ENCODE measurements around the gene NPAS2.

The NPAS2 gene

DNA sequence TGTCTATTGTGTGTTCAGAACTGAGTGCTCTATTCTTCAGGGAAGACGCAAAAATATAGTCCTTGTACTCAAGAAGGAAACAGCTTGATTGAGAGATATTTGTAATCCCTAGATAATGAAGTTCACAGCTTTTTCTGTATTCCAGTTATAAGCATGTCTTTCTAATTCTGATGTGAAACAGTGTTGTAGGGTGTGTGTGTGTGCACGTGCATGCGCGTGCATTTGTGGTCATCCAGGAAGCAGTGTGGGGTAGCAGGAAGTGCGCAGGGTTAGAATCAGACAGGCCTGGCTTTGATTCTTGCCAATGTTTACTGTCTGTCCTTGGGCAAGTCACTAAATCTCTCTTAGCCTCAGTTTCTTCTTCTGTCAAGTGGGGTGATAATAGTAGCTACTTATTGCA, 87.9 kb downstream of the NPAS2 start:
- DNase-seq (ENCODE audit: low spot score) = no peak

DNA sequence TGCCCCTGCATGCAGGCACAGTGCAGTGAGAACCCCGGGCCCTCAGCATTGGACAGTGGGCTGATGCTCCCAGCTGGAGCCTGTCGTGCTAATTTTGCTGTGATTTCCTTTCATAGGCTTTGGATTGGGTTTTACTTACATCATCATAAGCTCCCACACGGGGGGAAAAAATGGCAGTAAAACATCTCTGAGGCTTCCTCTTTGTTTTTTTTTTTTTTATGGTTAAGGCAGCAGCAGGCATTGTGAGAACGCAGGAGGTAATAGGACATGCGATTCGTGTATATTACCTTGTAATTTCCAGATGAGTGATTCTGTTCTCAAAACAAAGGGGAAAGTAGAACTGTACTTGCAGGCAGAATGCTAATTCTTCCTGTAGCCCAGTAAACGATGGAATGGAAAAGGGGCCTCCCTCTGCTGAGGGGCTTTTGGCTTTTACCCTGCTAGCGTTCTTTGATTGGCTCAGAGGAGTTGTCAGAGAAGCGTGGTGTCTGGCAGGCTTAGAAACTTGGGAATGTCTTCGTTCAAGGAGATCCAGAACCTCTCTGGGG, 89.7 kb downstream of the NPAS2 start:
- DNase-seq (ENCODE audit: low spot score) = no peak

DNA sequence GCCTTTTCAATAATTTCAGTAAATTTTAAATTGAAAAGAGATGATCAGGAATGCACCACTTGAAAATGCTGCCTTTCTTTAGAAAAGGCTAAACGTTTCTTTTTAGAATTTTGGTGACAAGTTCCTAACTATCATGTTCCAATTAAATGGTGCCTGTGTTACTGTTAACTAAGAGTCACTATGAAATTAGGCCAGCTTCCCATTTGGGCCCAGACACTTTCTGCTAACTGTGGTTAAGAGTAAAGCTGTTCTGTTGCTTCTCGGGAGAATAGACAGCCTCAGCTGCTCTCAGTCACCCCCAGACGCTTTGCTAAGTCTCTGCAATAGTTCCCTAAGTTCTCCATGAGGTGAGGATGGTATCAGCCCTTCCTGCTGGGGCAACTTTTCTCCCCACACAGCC, 90.2 kb downstream of the NPAS2 start:
- no peak for DNase-seq (ENCODE audit: low spot score)

DNA sequence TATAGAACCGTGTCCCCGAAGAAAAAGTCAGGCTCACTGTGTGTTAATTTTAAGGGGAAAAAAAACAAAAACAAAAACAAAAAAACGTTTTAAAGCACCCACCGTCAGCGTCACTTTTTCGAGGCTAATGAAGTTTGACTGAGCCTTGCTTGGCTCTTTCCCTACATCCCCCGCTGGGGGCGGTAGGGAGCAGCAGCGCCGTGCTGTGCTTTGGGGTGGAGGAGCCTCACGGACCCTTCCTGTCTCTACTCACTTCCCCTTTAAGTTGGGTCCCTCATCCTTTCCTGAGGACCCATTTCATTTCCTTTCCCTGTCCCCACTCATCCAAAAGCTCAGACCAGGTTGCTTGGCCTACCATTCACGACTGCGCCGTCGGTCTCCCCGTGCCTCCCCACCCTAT, 99.4 kb downstream of the NPAS2 start:
- no peak for DNase-seq (ENCODE audit: low spot score)

DNA sequence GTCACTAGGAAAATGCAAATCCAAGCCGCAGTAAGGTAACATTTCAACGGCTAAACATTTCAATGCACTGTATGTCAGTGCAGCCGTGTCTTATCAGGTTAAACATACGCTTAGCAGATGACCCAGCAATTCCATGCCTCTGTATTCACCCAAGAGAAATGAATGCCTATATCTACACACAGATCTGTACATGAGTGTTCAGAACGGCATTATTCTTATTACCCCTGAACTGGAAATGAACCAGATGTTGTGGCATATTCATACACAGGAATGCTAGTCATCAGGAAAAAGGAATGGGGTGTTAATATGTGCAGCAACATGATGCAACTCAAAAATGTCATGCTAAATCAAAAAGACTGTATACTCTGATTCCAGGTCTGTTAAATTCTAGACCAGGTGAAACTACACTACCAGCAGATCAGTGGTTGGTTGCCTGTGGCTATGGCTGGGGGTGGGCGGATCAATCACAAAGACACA, 101.8 kb downstream of the NPAS2 start:
- no peak for DNase-seq (ENCODE audit: low spot score)

DNA sequence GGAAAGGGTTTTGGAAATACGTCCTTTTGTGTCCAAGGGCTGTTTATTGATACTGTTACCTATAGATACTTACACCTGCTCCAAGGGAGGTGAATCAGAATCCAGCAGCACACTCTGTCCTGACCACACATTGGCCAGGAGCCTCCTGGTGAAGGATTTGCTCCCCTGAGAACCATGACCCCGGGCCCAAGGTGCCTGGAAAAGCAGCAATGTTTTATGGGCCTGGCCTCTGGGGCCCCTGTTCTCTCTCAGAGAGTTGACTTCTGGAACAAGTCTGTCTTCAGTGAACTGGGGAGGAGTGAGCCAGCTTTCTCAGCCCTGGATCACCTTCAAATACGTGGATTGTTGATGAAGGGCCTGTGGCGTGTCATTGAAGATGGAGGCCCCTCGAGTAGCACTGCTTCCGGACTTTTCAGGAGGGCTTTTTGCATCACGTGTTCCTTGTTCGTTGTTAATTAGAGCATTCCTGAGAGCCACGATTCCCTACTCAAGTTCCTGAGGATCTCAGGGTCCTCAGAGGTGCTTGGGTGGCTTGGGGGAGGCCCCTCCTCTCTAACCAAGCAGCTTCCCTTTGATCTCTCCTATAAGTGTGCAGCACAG, 103.6 kb downstream of the NPAS2 start:
- no peak for DNase-seq (ENCODE audit: low spot score)

DNA sequence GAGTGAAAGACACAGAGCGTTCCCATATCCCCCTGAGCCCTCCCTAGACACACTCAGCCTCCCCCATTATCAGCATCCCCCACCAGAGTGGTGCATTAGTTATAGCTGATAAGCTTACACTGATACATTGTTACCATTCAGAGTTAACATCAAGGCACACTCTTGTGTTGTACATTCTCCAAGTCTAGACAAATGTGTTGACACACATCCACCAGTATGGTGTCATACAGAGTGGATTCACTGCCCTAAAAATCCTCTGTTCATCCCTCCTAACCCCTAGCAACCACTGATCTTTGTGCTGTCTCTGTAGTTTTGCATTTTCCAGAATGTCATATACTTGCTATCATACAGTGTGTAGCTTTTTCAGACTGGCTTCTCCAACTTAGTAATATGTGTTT, 104.2 kb downstream of the NPAS2 start:
- DNase-seq (ENCODE audit: low spot score) = no peak

DNA sequence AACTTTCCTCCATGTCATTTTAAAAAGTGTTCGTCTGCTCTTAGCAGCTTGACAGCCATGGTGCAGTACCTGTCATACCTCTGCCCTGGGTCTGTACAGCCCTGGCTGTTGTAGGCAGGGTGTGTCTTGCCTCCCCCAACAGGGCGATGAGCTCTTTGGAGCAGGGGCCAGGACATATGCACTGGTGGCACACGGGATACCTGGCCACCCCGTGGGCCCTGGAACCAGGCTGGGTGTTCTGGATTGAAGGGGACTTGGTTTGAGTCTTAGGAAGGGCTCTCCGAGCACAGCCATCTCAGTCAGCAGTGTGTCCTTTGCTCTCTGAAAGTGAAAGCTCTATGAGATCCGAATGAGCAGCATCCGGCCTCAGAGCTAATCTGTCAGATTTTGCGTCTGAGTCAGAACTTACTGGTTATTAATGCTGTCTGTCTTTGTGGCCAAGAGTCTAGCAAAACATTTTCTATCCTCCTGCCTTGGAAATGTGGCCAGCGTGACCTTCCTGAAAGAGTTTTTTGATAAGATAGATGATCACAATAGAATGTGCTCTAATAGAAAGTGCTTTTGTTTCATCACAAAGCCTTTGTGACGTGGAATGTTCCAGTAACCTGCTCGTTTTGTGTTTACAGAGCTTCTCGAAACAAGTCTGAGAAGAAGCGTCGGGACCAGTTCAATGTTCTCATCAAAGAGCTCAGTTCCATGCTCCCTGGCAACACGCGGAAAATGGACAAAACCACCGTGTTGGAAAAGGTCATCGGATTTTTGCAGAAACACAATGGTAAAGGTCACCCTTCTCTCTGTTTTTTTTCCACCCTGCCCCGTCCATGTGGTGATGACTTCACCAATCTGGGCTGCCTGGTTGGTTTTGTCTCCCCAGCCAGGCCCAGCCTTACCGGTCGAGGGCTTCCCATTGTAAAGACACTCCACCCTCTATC, 104.8 kb downstream of the NPAS2 start:
- no peak for DNase-seq (ENCODE audit: low spot score)

DNA sequence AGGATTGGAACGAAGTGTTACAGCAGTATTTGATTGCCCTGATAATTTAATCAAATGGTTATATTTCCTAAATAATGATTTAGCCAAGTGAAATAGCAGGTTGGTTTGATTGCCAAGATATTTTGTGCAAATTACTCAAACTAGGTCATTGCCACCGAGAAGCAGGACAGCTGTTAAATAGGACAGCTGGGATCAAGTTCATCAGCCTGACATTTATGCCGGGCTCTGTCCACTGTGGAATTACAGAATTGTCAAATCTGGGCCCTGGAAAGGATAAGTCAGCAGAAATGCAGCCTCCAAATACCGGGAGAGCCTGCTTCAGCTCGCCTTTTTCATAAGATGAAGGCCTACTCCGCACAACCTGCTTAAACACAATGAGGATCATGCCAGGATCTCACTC, 108.3 kb downstream of the NPAS2 start:
- no peak for DNase-seq (ENCODE audit: low spot score)

DNA sequence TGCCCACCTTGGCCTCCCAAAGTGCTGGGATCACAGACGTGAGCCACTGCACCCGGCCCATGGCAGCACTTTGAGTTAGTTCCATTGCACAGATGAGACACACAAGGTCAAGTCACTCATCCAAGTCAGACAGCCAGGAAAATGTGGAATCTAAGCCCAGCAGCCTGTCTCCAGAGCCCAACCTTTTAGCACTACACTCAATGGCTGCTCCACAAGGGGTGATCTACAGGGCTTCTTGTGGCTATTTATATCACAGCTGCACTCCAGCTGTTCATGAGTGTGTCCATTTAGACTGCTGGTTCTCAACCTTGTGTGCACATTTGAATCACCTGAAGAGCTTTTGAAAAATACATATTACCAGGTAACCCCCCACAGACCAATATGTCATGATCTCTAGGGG, 109.2 kb downstream of the NPAS2 start:
- no peak for DNase-seq (ENCODE audit: low spot score)

DNA sequence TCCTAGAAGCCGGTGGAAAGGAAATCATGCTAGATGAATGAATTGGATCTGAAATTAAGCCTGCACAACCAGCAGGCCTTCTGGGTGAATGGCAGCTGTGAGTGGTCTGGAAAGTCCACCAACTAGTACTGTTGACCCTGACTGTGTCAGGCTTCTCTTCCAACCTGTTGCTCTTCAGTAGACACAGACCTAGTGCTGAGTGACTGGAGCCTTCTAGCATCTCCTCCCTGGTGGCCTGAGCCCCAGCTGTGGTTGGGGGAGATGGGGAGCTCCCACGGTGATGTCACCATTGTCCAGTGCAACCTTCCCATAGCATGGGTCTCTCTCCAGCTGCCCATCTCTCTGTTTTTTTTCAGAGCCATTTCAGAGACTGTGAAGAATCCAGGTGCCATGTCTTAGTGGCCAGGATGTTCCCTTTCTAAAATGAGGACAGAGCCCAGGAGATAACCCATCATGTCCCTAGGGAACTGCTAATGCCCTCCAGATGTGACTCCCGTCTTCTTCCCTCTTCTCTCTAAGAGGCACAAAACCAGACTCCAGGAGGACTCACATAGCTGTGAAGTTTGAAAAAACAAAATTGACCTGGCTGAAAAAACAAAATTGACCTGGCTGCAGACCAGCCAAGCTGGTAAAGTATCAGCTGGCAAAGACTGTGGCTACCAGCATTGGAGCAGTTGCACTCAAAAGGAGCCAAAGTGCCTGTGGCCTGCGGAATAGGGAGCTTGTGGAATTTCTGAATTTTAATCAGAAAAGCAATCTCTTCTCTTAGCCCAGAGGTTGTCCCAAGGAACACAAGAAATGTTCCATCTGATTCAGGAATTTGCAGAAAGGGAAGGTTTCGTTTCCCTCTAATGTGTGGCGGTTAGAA, 114.8 kb downstream of the NPAS2 start:
- DNase-seq (ENCODE audit: low spot score) = no peak

DNA sequence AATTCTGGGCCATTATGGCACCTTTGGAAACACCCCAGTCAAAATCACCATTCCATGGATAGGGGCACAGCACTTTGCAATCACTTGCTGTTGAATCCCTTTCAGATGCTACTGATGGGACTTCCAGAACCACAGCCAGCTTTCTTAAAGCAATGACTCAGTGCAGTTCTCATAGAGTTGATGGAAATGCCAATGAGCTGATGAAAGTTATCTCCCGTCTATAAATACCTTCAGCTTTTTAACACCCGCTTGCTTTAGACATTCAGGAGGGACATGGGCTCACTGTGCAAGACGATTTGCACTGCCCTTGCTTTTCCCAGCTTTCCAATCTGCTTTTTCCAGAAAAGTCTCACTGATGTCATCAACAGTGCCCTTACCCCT, 115.4 kb downstream of the NPAS2 start:
- no peak for DNase-seq (ENCODE audit: low spot score)

DNA sequence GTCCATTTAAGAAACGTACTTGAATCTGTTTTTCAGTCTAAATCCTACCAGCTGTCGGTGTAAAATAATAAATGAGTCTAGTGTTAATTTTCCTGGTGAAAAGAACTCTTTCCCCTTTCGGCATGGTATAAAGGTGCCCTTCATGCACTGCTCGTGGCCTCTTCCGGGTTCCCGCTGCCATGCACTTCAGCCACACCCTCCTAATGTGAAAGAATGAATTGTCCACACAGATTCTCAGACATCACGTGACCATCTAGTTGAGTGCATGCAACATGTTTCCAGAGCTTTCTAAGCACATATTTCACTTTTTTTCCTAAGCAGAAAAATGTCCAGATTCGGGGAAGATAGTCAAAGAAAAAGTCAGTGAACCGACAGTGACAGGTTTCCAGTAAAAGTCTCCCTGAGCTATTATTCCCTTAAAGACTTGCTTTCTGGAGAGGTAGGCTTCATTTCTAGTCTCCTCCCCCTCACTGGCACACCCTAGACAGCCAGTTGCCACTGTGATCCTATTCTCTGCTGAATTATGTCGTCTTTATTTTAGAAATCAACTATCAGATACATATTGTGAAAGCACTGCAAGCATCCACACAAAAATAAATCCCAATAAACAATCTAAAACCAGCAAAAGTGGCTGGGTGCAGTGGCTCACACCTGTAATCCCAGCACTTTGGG, 116.3 kb downstream of the NPAS2 start:
- DNase-seq (ENCODE audit: low spot score) = no peak

DNA sequence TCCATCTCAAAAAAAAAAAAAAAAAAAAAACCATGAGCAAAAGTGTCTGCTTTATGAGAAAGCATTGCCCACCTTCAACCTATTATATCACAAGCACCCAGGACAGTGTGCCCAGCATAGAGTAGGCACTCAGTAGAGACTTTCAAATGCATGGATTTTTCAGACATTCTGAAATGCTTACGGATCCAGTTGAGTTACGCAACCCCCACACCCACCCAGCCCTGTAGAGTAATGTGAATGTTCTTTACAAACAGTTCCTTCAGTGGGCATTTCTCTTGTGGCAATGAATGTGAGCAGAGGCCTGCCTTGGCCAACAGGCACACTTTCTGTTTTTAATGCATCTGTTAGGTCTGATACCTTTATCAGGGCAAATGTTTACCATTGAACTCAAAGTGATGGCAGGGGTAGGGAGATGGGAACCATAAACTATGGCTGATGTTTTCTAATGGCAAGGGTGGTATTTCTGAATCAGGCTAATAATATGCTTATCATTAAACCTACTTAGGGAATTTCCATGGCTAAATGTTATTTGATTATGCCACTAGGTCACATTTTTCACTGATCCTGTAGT, 117.1 kb downstream of the NPAS2 start:
- DNase-seq (ENCODE audit: low spot score) = no peak

DNA sequence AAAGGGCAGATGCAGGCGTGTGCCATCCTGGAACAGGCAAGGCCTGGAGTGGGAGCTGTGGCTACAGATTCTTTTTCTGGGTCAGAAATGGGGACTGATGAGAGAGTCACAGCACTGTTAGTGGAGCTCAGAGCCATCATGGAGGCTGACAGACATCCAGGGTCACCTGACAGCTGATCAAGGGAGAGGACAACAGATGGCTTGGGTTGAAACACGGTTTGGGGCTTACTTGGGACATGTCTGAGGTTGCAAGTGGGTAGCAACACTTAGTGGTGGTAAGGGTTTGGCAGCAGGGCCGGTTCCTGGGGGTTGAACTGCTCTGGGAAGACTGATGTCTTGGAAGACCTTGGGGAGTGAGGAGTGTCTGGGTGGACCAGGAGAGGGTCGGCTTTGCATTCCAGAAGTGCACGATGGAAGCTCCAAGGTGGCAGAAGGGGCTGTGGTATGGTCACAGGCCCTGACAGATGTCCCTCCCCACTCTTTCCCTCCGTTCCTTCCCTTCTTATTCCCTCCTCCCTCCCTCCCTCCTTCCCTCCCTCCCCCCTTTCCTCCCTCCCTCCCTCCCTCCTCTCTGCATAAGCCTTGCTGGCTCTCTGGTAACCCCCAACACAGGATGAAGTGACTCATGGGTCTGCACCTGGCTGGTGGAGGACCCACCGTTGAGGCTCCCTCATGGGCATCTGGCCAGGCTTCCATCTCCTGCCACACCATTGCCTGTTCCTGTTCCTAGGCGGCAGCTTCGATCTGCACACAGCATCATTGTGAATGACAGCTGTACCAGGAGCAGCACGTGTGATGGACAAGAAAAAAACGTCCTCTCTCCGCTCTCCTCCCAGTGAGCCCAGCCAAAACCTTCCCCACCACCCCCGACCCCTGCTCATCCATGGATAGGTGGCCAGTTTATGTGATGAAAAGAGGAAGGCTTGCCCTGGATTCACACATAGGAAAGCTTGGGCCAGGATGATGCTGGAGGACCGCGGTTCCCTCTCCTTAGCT, 118.4 kb downstream of the NPAS2 start:
- DNase-seq (ENCODE audit: low spot score) = no peak

DNA sequence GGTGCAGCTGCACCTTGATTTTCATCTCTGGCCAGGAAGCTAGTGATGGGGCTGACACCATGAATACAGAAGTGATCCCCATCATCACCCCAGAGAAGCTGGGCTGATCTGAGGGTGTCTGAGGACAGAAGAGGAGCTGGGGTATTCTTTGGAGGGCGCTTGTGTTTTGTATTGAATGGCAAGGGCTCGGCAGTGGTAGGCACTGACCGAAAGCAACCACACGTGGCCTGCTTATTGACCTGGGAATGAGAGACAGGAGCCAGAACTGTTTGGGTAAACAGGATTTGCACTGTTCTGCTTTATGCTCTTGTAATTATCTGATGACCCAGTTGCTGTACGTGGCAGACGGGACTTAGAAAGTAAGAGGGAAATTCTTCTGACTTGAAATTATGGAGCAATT, 119.5 kb downstream of the NPAS2 start:
- DNase-seq (ENCODE audit: low spot score) = no peak

DNA sequence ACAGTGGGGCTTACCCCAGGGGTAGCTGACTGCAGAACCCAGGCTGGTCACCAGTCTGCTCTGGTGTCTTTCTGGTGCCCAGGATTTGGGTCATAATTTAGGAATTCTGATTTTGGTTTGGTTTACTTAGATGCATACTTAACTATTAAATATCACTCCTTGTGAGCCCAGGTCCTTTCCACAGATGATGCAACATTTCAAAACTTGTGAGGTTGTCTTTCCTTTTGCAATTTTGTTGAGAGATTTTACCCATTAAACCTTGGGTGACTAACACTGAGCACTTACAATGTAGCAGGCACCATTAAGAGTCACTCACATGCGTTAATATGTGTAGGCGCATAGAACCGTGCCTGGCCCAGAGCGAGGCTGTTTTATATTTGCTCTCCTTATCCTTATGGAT, 120.3 kb downstream of the NPAS2 start:
- no peak for DNase-seq (ENCODE audit: low spot score)

DNA sequence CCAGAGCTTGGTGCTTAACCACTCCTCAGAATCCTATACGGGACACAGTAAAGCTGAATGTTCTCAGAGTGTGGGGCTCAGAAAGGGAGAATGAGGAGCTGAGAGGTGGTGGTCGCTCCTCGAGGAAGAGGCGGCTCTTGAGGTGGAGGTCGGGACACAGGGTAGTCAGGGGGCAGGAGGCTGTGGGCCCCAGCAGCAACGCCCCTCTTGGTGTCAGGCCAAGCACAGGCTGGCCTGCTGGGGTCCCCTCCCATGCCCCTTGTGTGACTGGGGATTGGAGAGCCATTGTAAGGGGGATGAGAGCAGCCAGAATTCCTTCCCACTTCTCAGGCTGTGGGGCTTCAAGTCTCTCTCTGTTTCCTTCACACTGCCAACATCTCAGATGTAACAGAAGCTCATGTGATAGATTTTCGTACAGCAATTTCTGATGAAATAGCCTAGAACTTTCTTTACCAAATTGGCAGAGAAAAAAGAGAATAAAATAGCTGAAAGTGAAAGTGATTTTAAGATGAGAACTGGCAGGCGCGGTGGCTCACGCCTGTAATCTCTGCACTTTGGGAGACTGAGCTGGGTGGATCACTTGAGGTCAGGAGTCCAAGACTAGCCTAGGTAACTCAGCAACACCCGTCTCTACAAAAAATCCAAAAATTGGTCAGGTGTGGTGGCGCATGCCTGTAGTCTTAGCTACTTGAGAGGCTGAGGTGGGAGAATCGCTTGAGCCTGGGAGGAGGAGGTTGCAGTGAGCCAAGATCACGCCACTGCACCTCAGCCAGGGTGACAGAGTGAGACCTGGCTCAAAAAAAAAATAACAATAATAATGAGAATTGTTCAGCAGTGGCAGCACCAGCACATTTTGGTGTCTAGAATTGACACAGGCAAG, 121.1 kb downstream of the NPAS2 start:
- no peak for DNase-seq (ENCODE audit: low spot score)

DNA sequence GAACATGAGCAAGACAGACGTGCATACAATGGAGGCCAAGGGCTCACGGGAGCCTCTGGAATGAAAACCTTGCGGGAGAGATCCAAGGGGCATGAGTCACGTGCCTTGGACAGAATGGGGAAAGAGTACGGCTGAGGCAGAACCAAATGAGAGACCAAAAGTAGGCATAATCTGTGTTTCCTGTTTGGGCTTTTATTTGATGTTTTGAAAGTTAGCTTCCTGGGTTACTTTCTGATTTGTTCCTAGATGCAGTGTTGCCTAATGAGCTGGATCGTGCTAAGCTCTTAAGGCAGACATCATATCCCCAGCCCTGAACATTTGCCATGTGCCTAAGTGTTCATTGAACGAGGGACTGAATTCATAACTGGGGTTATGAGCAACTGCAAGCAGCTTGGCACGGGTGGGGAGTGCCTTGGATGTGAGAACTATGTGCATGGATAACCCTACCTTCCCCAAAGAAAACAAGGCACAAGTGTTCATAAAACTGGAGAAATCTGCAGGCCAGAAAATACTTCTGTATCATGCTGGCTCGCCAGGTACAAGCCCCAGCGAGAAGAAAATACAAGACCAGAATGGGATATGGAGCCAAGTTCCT, 121.8 kb downstream of the NPAS2 start:
- no peak for DNase-seq (ENCODE audit: low spot score)

Measured in putamen (tissue), 1 donor.